ENCODE measurements around the gene TIAM1.

DNA sequence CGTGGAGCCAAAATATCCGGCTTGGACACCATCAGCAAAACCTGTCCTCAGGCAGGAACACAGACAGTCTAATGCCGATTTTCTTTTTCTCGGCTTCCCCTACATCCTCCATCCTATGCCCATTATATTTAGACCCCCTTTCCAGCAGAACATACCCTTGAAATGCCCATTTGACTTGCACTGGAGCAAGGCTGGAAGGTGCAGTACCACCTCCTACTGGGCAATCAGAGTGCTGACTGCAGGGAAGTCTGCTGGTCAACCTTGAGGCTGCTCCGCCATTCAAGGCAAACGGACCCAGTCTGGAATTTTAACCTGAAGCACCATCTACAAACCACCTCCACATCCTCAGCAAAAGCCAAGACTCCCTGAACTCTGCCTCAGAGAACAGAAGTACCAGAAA, 79.5 kb downstream of the TIAM1 start:
- TF ChIP-seq, protein P1, sequence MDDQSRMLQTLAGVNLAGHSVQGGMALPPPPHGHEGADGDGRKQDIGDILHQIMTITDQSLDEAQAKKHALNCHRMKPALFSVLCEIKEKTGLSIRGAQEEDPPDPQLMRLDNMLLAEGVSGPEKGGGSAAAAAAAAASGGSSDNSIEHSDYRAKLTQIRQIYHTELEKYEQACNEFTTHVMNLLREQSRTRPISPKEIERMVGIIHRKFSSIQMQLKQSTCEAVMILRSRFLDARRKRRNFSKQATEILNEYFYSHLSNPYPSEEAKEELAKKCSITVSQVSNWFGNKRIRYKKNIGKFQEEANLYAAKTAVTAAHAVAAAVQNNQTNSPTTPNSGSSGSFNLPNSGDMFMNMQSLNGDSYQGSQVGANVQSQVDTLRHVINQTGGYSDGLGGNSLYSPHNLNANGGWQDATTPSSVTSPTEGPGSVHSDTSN (IDR thresholded peaks at IDR 0.05), result no peak
- TF ChIP-seq SMC3 (IDR thresholded peaks at IDR 0.05) (no peak), NFE2L2 (conservative IDR thresholded peaks at IDR 0.05; ENCODE audit: low read length) (no peak), HOXB5 (CRISPR knock-in tag; IDR thresholded peaks at IDR 0.05) (no peak)
- TF ChIP-seq, protein P2, sequence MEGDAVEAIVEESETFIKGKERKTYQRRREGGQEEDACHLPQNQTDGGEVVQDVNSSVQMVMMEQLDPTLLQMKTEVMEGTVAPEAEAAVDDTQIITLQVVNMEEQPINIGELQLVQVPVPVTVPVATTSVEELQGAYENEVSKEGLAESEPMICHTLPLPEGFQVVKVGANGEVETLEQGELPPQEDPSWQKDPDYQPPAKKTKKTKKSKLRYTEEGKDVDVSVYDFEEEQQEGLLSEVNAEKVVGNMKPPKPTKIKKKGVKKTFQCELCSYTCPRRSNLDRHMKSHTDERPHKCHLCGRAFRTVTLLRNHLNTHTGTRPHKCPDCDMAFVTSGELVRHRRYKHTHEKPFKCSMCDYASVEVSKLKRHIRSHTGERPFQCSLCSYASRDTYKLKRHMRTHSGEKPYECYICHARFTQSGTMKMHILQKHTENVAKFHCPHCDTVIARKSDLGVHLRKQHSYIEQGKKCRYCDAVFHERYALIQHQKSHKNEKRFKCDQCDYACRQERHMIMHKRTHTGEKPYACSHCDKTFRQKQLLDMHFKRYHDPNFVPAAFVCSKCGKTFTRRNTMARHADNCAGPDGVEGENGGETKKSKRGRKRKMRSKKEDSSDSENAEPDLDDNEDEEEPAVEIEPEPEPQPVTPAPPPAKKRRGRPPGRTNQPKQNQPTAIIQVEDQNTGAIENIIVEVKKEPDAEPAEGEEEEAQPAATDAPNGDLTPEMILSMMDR (IDR thresholded peaks at IDR 0.05), result no peak
